Naive B cell (primary cell): ENCODE measurements around the gene PLA2G4A. TPM values are rescaled to one million over a fixed set of nuclear protein-coding genes. Genes with fewer than 3 reads are reported as not detected.
A peak's percentile ranks its signal among the peaks of the same experiment; 100 is the strongest.

Experiments used
- ATAC-seq, 2 donors: fragments of 150-1000 bp; cut with Tn5 transposase; 2 replicates each; pipeline ENCODE4 v1.10.0; 2021; ENCODE audit warnings: low read depth in 2 of 2, mild to moderate bottlenecking in 2 of 2, moderate library complexity in 2 of 2
- DNase-seq: peaks from one replicate; pipeline ENCODE4 v3.0.0; 2022
- H3K27ac Mint-ChIP-seq, 6 donors: one replicate each; pipeline ENCODE4 v1.8.0; 2020 to 2022; ENCODE audit warnings: mild to moderate bottlenecking in 6 of 6, mixed read lengths in 6 of 6, moderate library complexity in 5 of 6, inconsistent platforms in 2 of 6
- H3K27me3 Mint-ChIP-seq, 3 donors: one replicate each; pipeline ENCODE4 v1.8.0; 2021 to 2022; ENCODE audit warnings: mixed read lengths in 3 of 3, mild to moderate bottlenecking in 1 of 3
- H3K36me3 Mint-ChIP-seq, 2 donors: one replicate each; pipeline ENCODE4 v1.8.0; 2020 to 2022; ENCODE audit warnings: mixed read lengths in 2 of 2, inconsistent platforms in 1 of 2, mild to moderate bottlenecking in 1 of 2
- H3K4me1 Mint-ChIP-seq, 3 donors: one replicate each; pipeline ENCODE4 v1.8.0; 2020 to 2022; ENCODE audit warnings: mixed read lengths in 3 of 3, inconsistent platforms in 1 of 3, mild to moderate bottlenecking in 1 of 3, moderate library complexity in 1 of 3
- H3K4me3 Mint-ChIP-seq, 8 donors: one replicate each; pipeline ENCODE4 v1.8.0; 2020 to 2022; ENCODE audit warnings: mild to moderate bottlenecking in 8 of 8, mixed read lengths in 8 of 8, moderate library complexity in 8 of 8, inconsistent platforms in 2 of 8
- H3K9me3 Mint-ChIP-seq, 7 donors: one replicate each; pipeline ENCODE4 v1.8.0; 2020 to 2022; ENCODE audit warnings: mixed read lengths in 7 of 7, mild to moderate bottlenecking in 5 of 7, inconsistent platforms in 2 of 7, moderate library complexity in 1 of 7
- polyA plus RNA-seq, 6 donors: library from polyadenylated mRNA; unstranded; fragments of 300-500 nt; fragmentation: Illumina TruSeq; gene quantifications; one replicate each; pipeline ENCODE4 v1.2.3, GENCODE V29; 2021; ENCODE audit warnings: low read depth in 6 of 6

Gene PLA2G4A
- polyA plus RNA-seq, 6 donors from 2014 or later, result 0.15 to 0.64 TPM; not detected in 4

DNA sequence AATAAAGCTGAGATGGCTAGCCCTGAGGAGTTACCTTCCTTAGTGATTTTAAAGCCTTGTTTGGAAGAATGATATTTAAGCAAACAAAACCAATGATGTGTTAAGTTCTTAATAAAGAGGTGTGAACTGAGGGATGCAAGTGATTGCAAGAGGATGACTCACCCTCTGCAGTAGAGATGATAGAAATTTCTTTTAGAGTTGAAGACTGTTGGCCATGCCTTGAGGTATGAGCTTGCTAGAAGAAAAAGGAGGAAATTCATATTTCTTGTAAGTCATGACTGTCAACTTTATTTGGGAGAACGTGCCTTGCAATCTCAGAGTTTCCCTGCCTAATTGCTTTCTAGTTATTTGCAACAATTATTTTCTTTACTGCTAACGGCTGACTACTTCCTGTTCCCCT is 94.7 kb downstream of the PLA2G4A start:
- Mint-ChIP-seq H3K27ac (no peak overlapping the region), H3K36me3 (no peaks in the 10 kb centered on the region), H3K27me3 (no peaks in the 10 kb centered on the region), H3K9me3 (peaks cover 0 to 5% (median 3%) of the 10 kb centered on the region in 7 donors), H3K4me3 (no peak overlapping the region), H3K4me1 (no peaks in the 10 kb centered on the region)
- ATAC-seq (no peak), DNase-seq (no peak)

GRCh38 chr1:186925881-186926669 is 97.3 kb downstream of the PLA2G4A start:
- ATAC-seq, result no peak
- no peaks in the 10 kb centered on the region for H3K36me3 Mint-ChIP-seq

DNA sequence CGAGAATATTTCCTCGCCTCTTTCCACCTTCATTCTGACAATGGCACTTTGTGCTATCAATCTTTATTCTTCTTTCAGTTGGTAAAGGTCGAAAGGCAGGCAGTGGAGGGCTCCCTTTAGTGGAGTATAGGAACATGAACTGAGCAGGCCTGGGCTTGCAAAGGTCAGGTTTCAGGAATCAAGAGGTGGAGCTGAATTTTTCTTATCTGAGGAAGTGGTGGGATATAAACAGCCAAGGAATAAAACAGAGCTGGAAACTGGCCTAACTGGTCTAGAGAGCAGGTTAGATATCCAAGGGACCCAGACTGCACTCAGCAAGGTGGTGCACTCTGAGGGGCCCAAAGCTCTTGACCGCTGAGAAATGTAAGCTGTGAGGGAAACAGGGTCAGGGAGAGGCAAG is 99.1 kb downstream of the PLA2G4A start:
- no peak for DNase-seq
- Mint-ChIP-seq H3K27me3 (no peaks in the 10 kb centered on the region), H3K27ac (no peak overlapping the region), H3K4me3 (peak overlapping the region in 1 of 8 donors; percentile 31), H3K36me3 (no peaks in the 10 kb centered on the region), H3K9me3 (peaks cover 0 to 5% (median 0%) of the 10 kb centered on the region in 7 donors), H3K4me1 (no peaks in the 10 kb centered on the region)
- ATAC-seq, result no peak

More at GRCh38 chr1:186925881-186926669, 97.3 kb downstream of the PLA2G4A start:
- no peaks in the 10 kb centered on the region for H3K4me1 Mint-ChIP-seq
- DNase-seq, result no peak
- peaks cover 0 to 5% (median 3%) of the 10 kb centered on the region in 7 donors for H3K9me3 Mint-ChIP-seq
- H3K27ac Mint-ChIP-seq, result no peak overlapping the region
- H3K27me3 Mint-ChIP-seq, result no peaks in the 10 kb centered on the region
- H3K4me3 Mint-ChIP-seq, result no peak overlapping the region

- no peaks in the 10 kb centered on the region for H3K27me3 Mint-ChIP-seq
Observed at GRCh38 chr1:186930238-186930637, 101.5 kb downstream of the PLA2G4A start.

DNA sequence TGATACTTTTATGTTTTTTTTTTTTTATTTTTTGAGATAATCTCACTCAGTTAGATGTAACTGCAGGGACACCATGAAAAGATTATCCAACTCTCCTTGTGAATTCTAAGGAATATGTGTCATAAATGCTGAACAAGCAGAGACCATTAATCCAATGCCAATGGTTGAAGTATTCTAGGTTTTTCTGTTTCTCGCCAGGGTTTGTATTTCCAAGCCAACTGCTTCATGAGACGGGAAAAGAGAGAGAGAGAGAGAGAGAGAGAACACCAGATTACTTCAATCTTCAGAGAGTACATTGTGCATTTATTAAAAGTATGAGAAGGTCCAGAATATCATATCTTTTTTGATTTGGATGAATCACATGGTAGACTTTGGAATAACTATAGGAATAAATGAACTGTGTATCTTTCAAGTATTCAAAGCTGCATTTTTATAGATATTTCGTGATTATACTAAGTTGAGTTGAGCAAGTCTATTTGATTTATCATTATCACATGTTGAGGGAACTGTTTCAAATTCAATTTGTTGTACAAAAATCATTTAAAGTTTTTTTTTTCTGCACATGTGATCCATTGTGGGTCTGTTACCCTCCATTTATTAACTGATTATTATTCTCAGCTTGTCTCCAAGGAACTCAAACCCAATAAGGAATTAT is 108.4 kb downstream of the PLA2G4A start:
- Mint-ChIP-seq H3K27me3 (no peaks in the 10 kb centered on the region), H3K36me3 (no peaks in the 10 kb centered on the region), H3K27ac (no peak overlapping the region), H3K4me1 (no peaks in the 10 kb centered on the region), H3K4me3 (no peak overlapping the region), H3K9me3 (no peaks in the 10 kb centered on the region)
- ATAC-seq (no peak), DNase-seq (no peak)

More at GRCh38 chr1:186930238-186930637, 101.5 kb downstream of the PLA2G4A start:
- H3K27ac Mint-ChIP-seq, result no peak overlapping the region
- DNase-seq (no peak), ATAC-seq (no peak)
- H3K9me3 Mint-ChIP-seq, result peaks cover 0 to 3% (median 0%) of the 10 kb centered on the region in 7 donors
- no peaks in the 10 kb centered on the region for H3K4me1 Mint-ChIP-seq
- no peaks in the 10 kb centered on the region for H3K36me3 Mint-ChIP-seq
- no peak overlapping the region for H3K4me3 Mint-ChIP-seq

- Mint-ChIP-seq H3K4me1 (no peaks in the 10 kb centered on the region), H3K27me3 (peaks cover 0 to 5% (median 0%) of the 10 kb centered on the region in 3 donors), H3K27ac (peak overlapping the region in 1 of 6 donors; percentile 43), H3K36me3 (no peaks in the 10 kb centered on the region), H3K9me3 (peaks cover 0 to 4% (median 0%) of the 10 kb centered on the region in 7 donors), H3K4me3 (no peak overlapping the region)
- no peak for DNase-seq
- no peak for ATAC-seq
Observed at GRCh38 chr1:186943891-186944686, 115.3 kb downstream of the PLA2G4A start.

- DNase-seq, result no peak
- Mint-ChIP-seq H3K4me1 (no peaks in the 10 kb centered on the region), H3K27ac (no peak overlapping the region), H3K27me3 (peaks cover 0 to 5% (median 0%) of the 10 kb centered on the region in 3 donors), H3K4me3 (no peak overlapping the region), H3K9me3 (peaks cover 0 to 4% (median 0%) of the 10 kb centered on the region in 7 donors), H3K36me3 (no peaks in the 10 kb centered on the region)
- ATAC-seq, result no peak
Observed at GRCh38 chr1:186945146-186945545, 116.4 kb downstream of the PLA2G4A start.

- no peak for ATAC-seq
- Mint-ChIP-seq H3K27ac (no peak overlapping the region), H3K36me3 (no peaks in the 10 kb centered on the region), H3K27me3 (peaks cover 0 to 5% (median 0%) of the 10 kb centered on the region in 3 donors), H3K9me3 (peaks cover 0 to 4% (median 0%) of the 10 kb centered on the region in 7 donors), H3K4me3 (no peak overlapping the region), H3K4me1 (no peaks in the 10 kb centered on the region)
- no peak for DNase-seq
Observed at GRCh38 chr1:186948535-186948934, 119.8 kb downstream of the PLA2G4A start.

DNA sequence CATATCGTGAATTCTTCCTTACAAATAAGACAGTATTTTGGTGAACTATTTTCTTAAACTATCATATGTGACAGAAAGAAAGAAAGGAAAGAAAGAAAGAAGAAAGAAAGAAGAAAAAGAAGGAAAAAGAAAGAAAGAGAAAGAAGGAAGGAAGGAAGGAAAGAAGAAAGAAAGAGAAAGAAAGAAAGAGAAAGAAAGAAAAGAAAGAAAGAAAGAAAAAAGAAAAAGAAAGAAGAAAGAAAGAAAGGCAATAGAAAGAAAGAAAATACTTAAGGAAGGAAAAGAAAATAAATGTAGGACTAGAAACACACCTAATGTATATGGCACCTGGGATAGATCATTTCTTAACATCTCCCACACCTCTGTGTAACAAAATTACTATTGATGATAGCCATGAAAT is 120.4 kb downstream of the PLA2G4A start:
- H3K4me3 Mint-ChIP-seq, result no peak overlapping the region
- no peaks in the 10 kb centered on the region for H3K4me1 Mint-ChIP-seq
- H3K27me3 Mint-ChIP-seq, result peaks cover 0 to under 1% (median 0%) of the 10 kb centered on the region in 3 donors
- DNase-seq, result no peak
- H3K9me3 Mint-ChIP-seq, result no peaks in the 10 kb centered on the region
- H3K27ac Mint-ChIP-seq, result peak overlapping the region in 2 of 6 donors; percentile 19 to 85
- H3K36me3 Mint-ChIP-seq, result no peaks in the 10 kb centered on the region
- ATAC-seq, result no peak

GRCh38 chr1:186950547-186950946 is 121.8 kb downstream of the PLA2G4A start:
- Mint-ChIP-seq H3K9me3 (no peaks in the 10 kb centered on the region), H3K36me3 (no peaks in the 10 kb centered on the region), H3K27ac (no peak overlapping the region), H3K27me3 (no peaks in the 10 kb centered on the region), H3K4me3 (no peak overlapping the region), H3K4me1 (no peaks in the 10 kb centered on the region)
- no peak for ATAC-seq
- DNase-seq, result no peak

DNA sequence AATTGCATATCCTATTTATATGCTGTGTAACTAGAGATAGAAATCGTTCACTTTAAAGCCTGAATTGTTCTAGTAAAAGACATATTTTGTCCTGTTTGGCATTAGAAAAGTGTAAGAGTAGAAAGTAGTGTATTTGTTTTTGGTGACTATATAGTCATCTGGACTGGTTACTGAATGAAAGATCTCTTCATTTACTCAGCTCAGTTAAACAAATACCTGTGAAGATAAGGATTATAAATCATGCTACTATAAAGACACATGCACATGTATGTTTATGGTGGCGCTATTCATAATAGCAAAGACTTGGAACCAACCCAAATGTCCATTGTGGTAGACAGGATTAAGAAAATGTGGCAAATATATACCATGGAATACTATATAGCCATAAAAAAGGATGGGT is 125.1 kb downstream of the PLA2G4A start:
- no peak overlapping the region for H3K4me3 Mint-ChIP-seq
- no peak overlapping the region for H3K27ac Mint-ChIP-seq
- ATAC-seq, result no peak
- DNase-seq, result no peak
- no peaks in the 10 kb centered on the region for H3K4me1 Mint-ChIP-seq
- H3K9me3 Mint-ChIP-seq, result no peaks in the 10 kb centered on the region
- H3K27me3 Mint-ChIP-seq, result no peaks in the 10 kb centered on the region
- H3K36me3 Mint-ChIP-seq, result no peaks in the 10 kb centered on the region

GRCh38 chr1:186957314-186957713 is 128.6 kb downstream of the PLA2G4A start:
- Mint-ChIP-seq H3K9me3 (no peaks in the 10 kb centered on the region), H3K4me3 (no peak overlapping the region), H3K27me3 (no peaks in the 10 kb centered on the region), H3K27ac (no peak overlapping the region), H3K36me3 (no peaks in the 10 kb centered on the region), H3K4me1 (no peaks in the 10 kb centered on the region)
- ATAC-seq (no peak), DNase-seq (no peak)

DNA sequence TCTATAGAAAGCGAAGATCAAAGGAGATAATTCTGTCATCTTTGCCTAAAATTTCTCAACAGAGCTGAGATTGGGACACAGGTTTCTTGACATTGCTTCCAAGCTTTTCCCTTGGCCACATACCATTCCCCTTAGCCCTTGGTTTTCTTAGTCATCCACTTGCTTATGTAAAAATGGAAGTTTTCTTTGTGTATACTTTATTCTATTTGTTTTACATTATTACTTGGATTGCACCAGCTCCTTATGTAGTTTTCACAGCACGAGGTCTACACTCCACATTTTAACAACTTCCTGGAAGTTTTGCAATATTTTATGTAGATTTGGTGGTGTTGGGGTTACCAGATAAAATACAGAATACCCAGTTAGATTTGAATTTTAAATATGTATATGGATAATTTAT is 129.8 kb downstream of the PLA2G4A start:
- DNase-seq, result no peak
- Mint-ChIP-seq H3K36me3 (no peaks in the 10 kb centered on the region), H3K9me3 (no peaks in the 10 kb centered on the region), H3K4me1 (no peaks in the 10 kb centered on the region), H3K27me3 (no peaks in the 10 kb centered on the region), H3K27ac (no peak overlapping the region), H3K4me3 (no peak overlapping the region)
- no peak for ATAC-seq
